Renal pelvis (tissue), 4 donors: ENCODE data around the gene ATE1. TPM values are rescaled to one million over a fixed set of nuclear protein-coding genes. Genes with fewer than 3 reads are reported as not detected.

Source experiments
- DNase-seq: peaks from one replicate; pipeline ENCODE4 v3.0.0-alpha.2; 2013
- polyA plus RNA-seq, 3 donors: library from polyadenylated mRNA; unstranded; fragments of 120-200 nt; gene quantifications; one replicate each; pipeline ENCODE4 v1.2.1, GENCODE V29; 2013; ENCODE audit not compliant: insufficient read length in 3 of 3

ATE1 gene
- polyA plus RNA-seq, 3 donors, result 35.6 to 41.6 (median 36.7) TPM

GRCh38 chr10:121886997-121887622, 40.7 kb downstream of the ATE1 start:
- peak; percentile 67 for DNase-seq

DNA sequence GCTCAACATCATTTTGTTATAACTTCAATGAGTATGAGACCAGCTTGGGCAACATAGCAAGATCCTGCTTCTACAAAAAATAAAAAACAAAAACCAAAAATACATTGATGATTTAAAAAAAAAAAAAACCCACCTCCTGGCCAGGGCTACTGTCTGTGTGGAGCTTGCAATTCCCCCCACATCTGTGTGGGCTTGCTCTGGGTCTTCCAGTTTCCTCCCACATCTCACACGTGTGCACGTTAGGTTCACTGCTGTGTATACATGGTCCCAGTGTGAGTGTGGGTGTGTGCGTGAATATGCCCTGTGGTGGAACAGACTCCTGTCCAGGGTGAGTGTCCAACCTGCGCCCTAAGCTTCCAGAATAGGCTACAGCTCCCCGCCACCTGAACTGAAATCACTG, 41.6 kb downstream of the ATE1 start:
- no peak for DNase-seq

- DNase-seq, result no peak
Measured at GRCh38 chr10:121880895-121881294, 46.9 kb downstream of the ATE1 start.

DNA sequence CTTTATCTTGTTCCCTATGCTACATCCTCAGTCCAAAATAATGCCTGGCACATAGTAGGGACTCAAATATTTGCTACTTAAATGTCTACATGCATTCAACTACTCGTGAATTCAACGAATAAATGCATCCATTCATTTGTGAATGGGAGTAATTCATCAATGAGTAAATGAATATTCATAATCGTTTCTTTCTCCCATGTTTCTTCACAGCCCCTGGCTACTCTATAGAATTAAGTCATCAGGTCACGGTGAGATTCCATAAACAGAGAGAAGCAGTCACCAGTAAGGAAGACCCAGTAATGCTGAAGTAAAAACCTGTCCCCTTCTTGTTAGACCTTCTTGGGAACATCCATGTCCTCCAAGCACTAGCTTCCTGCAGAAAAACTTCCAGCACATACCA, 48.4 kb downstream of the ATE1 start:
- no peak for DNase-seq

DNA sequence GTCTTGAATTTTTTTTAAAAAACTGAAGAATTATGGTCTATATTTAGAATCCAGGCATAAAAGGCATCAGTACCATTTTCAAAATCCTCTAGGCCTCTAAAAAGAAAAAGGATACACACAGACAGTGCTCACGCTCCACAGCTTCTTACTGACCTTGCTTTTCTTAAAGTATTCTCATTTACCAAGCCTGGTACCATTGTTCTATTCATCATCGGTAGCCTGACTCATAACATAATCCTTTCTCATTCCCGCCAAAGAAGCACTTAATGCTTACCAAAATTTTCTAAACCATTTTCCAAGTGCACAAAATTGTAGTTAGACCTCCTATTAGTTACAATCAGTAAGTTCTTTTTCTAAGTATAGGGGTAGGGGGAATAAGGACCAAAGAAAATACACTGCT, 54.6 kb downstream of the ATE1 start:
- DNase-seq, result no peak

DNA sequence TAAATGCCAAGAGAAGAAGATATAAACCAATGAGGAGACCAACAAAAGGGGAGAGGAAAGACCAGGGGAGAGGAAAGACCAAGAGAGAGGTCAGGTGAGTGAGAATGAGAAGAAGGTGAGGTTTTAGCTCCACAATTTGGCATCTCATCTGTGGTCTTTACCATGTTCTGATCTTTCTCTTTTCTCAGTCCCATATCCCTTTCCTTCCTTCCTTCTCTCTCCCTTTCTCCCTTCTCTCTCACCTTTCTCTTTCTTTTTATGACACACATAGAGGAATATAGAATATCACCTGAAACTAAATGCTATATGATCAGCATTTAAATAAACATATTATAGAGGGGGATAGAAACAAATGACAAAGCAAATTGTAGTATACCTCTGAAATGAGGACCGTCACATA, 57.4 kb downstream of the ATE1 start:
- DNase-seq, result no peak

DNA sequence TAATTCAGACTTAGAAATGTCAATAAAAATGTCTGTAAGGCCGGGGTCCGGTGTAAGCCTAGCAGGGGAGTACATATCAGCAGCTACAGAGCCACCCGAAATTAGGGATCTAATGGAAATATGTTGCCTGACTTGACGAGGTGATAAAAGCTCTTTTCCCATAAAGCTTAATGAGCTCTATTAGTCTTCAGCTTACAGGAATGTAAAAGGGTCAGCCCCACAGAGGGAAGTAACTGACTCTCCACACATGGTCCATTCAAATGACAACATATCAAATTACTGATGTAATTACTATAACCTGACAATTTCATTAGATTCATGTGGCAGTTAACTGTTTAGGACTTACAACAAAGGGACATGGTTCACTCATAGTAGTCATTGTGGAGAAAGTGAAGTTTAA, 62.3 kb downstream of the ATE1 start:
- peak; percentile 81 for DNase-seq

GRCh38 chr10:121864653-121865052, 63.2 kb downstream of the ATE1 start:
- no peak for DNase-seq

GRCh38 chr10:121864168-121864567, 63.7 kb downstream of the ATE1 start:
- DNase-seq, result no peak

DNA sequence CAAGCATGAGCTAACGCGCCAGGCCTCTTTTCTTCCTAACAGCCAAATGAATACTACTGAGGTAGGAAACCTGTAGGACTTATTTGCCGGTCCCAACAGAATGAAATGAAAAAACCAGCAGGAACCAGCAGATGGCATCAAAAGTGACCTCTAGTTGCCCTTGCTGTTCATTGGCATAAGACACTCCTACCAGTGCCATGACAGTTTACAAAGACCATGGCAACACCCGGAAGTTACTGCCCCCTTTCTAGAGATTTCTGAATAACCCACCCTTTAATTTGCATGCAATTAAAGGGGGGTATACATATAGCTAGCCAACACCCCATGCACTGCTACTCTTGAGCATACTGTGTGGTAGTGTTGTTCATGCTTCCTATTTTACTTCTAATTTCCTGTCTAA, 65.2 kb downstream of the ATE1 start:
- DNase-seq, result no peak

- DNase-seq, result no peak
Measured at GRCh38 chr10:121862042-121862441, 65.8 kb downstream of the ATE1 start.

GRCh38 chr10:121860810-121861209, 67.0 kb downstream of the ATE1 start:
- peak; percentile 16 for DNase-seq

DNA sequence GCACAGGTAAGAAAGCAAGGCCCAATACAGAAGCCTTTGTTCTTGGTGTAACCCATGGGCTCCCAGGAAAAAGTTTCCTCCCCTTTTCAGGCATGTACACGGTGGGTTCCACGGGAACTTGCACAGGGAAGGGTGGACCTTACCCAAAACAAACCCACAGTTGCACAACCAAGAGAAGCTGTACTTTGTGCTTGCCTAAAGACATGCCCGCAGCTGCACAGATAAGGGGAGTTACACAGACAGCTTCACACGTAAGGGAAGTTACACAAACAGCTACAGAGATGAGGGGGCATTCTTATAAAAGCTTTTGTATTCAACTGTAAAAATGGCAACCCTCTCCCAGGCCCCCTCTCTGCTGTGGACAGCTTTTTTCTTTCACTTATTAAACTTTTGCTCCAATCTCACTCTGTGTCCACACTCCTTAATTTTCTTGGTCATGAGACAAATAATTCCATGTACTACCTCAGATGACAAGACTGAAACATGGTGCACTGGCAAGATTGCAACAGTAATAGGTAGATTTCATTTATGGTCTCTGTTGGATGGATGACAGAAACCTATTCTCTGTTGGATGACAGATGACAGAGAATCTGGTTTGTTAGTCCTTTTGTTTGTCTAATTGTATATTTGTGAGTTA, 72.9 kb downstream of the ATE1 start:
- no peak for DNase-seq

DNA sequence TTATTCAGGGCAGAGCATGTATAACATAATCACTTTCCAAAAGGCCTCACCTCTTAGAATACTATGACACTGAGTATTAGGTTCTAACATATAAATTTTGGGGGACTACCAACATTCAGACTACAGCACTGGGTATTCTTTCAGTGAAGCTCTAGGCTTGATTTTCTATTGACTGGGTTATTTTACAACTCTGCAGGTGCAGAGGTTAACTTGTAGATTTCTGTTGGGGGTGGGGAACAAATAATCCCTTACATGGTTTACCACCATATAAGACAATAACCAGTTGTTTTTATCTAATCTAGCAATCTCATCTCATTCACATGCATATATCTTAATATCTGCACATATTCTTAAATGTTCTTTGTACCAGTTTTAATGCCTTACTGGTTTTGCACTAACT, 73.9 kb downstream of the ATE1 start:
- DNase-seq, result no peak

DNA sequence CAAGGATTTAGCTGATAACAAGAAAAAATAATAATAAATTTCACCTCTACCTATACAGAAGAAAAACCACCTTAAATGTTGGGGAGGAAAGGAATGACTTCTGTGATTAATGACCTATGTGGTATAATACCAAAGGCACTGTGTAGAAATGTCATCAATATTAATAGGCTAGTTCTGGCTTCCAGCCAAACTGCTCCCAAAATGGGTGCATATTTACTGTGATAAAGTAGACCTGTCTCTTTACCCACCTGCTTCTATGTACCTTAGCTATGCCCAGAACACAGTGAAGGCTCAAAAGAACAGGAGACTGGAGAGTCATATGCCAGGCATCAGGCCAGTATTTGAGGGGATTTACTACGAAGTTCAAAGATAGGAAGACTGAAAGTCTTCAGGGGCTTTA, 76.0 kb downstream of the ATE1 start:
- DNase-seq, result peak; percentile 21

- DNase-seq, result no peak
Measured at GRCh38 chr10:121848082-121848481, 79.7 kb downstream of the ATE1 start.

- DNase-seq, result no peak
Measured at GRCh38 chr10:121846555-121846954, 81.3 kb downstream of the ATE1 start.

GRCh38 chr10:121845044-121845784, 82.6 kb downstream of the ATE1 start:
- no peak for DNase-seq

- no peak for DNase-seq
Measured at GRCh38 chr10:121844537-121844936, 83.3 kb downstream of the ATE1 start.

DNA sequence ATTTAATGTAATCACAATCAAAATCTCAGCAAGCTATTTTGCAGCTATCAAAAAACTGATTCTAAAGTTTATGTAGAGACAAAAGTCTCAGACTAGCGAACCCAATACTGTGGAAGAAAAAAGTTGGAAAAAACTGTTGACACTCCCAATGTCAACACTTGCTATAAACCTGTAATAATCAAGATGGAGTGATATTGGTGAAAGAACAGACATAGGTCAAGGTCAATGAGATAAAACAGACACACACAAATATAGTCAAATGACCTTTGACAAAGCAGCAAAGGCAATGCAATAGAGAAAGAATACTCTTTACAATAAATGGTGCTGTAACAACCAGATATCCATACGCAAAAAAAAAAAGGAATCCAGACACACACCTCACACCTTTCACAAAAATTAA, 84.5 kb downstream of the ATE1 start:
- no peak for DNase-seq

- no peak for DNase-seq
Measured at GRCh38 chr10:121841862-121842261, 86.0 kb downstream of the ATE1 start.

DNA sequence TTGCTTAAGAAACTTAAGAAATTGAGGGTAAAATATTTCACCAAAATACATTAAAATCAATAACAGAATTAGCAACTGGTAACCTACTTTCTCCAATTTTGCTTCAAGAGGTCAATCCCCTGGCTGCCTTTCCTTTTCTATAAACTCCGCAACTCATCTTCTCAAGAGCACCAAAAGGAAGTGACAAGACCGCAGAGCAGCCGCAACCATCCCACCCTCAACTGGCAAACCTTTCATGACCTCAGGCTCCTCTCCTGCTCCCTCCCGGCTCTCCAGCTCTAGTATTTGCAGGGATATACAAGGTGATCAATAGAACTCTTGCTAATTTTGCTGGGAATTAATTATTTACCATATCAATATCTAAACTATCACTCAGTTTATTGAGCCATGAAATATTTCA, 88.9 kb downstream of the ATE1 start:
- no peak for DNase-seq

GRCh38 chr10:121838149-121838548, 89.7 kb downstream of the ATE1 start:
- no peak for DNase-seq
